Activated CD4-positive, alpha-beta T cell treated with anti-CD3 and anti-CD28 coated beads, Interleukin-2, amount 50 U/mL, for 1 hour (primary cell): ENCODE measurements around the gene CD164L2.
"Not testable (repeated sequence)": the region's sequence is repeated elsewhere in the genome, so short reads cannot be mapped to it uniquely, and the experiment has no call there.

Experiments
- DNase-seq: peaks from one replicate; pipeline ENCODE4 v3.0.0-alpha.2; 2020

The CD164L2 gene

DNA sequence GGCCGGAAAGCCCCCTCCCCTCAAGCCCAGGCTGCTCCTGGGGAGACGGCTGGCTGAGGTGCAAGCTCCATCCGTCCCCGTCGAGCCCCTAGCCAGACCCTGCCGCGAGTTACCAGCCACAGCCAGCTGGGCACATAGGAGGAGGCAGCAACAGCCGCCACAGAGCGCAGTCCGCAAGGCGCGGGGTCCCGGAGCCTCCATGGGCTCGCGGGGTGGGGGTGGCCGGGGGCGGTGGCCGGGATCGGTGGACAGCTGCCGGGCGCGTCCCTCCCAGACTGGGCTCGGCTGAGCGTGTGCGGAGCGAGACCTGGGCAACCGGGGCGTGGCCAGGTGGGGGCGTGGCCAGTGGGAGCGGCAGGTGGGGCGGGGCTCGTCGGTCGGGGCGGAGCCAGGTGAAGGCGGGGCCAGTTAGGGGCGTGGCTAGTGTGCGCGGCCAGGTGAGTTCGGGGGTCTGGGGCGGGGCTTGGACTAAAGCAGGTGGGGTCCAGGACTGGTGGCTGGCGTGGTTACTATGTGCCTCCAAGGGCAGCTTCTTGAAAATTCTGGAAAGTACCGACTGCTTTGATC lies at the start of gene CD164L2:
CD164L2 (minus strand) TSS at position 295 of the 567 bp plus-strand sequence; CDS start at position 201, 94 bp downstream.
- DNase-seq, result peak; percentile 61

DNA sequence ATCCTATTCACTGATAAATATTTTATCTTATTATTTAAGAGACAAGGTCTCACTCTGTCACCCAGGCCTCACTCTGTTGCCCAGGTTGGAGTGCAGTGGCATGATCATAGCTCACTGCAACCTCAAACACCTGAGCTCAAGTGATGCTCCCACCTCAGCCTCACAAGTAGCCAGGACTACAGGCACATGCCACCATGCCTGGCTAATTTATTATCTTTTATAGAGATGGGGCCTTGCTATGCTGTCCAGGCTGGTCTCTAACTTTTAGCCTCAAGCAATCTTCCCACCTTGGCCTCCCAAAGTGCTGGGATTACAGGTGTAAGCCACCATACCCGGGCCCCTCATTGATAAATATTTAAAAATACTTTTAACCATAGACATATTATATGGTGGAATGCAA lies 49.6 kb upstream of the CD164L2 start:
- DNase-seq, result not testable (repeated sequence)

DNA sequence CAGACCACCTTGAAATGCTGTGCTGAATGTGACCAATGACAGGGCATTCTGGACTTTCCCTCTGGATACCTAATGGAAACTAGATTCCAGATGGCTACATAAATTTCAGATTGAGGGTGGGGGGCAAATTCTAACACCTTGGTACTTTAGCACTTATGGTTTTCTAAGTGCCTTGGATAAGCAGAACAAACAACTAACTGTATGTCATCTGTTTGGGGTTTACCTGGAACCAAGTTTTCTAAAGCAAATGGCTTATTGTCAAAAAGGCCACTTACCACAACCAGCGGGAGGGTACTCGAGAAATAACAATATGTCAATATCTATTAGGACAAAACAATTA lies 48.4 kb upstream of the CD164L2 start:
- no peak for DNase-seq

DNA sequence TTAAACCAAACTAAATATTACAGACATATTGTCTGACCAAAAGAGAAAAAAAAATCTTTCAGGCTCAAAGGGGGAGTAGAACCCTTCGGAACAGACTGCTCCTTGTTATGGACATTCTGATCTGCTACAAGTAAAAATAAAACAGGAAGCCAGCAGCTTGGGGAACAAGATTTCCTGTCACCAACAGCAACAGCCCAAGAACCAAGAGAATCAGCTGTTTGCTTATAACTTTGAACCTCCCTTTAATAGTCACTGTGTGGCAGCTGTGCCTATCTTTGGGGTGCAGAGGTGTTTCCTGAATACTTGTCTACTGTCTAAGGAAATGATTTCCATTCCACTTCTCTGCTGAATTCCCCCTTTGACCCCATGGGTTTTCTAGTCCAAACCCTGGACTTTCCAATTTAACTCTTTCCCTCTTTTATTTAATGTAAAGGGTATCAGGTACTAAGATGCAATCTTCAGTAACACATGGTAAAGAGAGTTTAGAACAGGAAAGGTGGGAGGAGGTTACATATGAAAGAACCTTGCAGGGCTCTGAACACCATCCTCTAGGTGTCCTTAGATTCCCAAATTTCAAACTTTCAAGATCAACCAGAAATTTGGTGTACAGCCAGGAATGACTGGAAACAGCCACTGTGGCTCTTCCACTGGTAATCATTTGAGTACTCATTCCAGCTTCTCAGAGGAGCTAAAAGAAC lies 47.9 kb upstream of the CD164L2 start:
- peak; percentile 13 for DNase-seq

DNA sequence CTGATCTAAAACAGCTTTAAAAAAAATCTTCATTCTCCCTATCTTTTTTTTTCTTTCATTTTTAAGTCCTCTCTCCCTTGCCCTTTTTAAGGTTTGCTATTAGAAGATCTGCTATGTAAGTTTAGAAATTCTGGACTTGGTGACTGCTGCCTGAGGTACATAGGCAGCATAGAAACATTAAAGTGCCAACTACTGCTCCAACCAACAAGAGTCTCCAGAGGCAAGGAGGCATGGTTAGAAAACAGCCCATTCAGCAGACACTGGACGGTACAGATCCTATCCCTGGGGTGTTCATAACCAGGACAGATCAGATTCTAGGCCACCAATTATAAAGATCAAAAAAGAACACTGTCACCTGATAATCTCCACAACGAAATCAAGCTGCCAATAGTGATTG lies 45.9 kb upstream of the CD164L2 start:
- no peak for DNase-seq

DNA sequence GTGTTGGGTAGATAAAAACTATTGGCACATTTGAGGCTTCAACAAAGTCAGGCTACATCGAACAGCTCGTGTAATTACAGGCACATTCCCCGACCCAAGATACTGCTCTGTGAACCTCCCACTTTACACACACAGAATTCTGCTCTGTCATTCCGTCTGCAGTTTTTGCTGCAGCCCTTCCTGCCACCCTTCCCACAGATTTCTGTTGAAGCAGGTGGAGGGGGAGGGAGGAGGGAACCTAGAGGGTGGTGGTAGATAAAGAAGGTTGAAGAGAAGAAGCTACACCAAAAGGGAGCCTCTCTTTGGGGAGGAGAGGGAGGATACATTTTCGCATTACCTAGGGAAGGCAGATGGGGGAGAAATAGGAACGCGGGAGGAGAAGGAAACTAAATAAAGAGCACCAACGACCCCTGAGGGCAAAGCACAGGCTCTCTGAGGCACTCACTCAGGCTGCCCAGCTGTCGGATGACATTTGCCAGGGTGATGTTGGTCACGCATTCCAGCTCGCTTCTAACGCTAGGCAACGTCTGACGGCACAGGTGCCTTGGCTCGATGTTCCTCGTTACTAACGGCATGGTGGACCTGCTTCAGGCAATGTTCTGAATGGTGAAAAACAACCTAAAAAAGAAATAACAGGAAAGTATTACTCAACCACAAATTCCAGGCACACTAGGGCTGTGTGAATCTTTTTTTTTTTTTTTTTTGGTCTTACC lies 45.3 kb upstream of the CD164L2 start:
- DNase-seq, result peak; percentile 10

DNA sequence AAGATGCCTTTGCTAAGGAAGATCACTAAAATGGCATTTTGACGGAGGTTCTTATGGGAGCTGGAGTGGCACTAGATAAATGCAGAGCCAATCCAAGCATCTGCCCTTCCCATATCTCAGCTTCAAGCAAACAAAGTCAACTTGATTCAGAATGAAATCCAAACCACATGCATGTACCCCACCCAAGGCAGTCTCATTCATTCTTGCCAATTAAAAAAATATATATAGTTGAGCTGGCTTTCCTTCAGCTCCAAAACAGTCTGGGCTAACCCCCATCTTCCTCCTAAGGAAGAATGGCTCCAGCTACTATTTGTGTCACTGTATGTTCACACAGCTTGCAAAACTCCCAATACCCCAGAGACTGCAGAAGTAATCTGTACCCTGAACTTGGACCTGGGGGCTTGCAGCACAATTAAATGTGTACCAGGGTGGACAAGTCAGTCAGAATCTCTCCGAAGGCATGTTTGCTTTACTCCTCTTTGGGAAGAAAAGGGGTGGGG lies 44.7 kb upstream of the CD164L2 start:
- DNase-seq, result no peak

DNA sequence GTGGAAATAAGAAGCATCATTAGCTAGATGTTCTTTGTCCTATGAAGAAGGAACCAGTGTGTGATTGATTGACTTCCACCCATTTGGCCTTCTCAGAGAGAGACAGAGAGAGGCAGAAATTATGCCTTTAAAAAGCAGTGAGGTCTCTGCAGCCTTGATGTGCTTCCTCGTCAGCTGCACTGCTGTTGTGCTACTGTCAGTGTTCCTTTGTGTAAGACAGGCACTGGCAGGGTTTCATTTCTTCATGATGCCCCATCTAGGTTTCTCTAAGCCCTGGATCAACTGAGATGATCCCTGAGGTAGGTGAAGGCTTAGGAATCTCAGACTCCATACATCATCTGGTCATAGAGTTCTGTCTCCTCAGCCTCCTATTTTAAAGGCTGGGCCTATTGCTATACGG lies 44.2 kb upstream of the CD164L2 start:
- no peak for DNase-seq

DNA sequence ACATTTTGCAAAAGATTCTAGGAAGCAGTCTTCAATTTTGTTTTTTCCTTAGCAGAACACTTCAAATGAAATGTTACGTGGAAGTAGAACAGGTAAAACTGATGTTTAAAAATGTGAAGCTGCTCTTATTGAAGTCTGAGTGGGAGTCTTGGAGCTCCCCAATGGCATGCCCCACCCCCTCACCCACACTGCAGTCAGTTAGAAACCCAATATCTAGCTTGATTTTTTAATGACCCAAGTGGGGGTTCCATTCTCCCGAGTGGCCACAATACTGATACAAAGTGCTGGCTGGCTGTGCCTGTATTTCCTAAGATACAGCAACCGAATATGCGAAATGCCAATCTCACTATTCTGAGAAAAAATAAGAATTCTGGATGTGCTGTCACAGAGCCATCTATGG lies 40.6 kb upstream of the CD164L2 start:
- DNase-seq, result no peak

DNA sequence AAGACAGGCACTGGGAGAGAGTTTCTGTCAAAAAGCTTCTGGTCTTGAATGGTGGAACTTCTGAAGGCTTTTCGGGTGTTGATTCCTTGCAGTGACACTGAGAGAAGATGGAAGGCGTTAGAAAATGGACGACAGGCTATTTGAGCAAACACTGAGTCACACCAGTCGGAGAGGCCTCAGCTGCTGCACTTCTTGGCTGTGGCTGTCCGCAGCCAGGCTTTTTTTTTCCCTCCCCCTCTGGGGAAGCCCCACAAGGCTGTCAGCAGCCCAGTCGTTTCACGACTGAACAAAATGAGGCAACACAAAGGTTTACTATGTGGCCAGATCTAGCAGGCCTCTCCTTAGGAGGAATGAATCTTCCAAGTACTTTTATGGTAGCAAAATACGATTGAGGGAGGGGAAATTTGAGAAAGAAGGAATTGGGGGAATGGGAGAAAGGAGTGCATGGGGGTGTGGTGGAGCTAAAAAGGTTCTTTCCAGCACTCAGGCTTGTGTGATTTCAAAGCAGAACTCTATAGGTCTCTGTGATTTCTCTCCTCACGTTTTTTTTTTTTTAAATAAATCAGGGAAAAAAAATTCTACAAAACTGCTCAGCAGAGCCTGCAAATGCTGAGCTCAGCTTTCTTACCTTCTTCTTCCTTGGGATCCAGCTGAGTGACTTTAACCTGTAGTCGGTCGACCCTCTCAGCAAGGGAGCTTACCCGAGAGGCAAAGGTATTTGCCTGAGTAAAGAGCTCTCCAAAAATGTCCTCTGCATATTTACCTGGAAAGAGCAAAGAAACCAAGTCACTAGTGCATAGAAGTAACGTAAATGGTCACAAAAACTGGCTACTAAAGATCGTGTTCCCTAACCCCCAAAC lies 35.4 kb upstream of the CD164L2 start:
- DNase-seq, result peak; percentile 16

DNA sequence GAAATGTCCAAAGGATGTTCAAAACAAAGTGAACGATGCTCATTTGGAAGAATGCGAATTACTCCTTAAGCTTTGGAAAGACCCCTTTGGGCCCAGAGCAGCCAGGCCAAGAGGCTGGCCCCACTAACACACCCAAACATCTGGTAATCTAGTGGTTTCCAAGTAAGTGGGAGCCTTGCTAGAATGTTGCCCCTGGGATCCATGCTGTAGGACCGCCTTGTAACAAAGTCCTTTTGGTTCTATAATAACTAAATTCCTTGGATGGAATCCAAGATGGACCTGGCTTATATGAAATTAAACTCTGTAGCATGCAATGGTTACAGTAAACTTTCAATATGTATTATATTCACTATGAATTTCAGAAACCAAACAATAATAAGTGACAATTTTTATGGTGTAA lies 34.6 kb upstream of the CD164L2 start:
- DNase-seq, result no peak

DNA sequence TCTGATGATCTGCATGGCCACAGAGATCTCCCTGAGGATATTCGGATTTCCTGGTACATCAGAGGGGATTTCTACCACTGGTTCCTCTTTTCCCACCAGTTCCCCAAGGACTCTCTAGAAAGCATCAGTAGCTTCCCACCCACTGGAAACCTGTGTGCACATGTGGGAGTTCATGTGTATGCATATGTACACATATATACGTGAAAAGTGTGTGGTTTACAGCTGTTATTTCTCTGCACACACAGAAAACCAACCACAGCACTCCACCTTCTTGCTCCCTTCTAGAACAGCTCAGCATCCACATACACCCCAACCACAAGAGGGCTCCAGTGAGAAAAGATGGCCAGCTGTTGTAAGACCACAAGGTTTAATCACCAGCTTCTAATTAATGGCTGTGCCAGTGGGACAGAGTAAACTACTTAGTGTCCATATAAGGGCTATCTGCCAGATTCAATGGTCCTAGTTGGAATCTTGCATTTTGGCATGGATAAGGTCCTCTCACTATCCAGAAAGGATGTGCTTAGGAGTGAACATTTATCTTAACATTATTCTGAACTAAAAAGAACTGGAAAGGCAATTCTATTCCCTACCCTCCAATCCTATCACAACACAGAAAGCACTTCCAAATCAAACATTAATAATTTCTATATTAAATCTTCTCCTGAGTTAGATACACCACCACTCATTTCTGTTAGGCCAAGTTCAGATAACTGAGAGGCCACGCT lies 33.4 kb upstream of the CD164L2 start:
- DNase-seq, result peak; percentile 41

DNA sequence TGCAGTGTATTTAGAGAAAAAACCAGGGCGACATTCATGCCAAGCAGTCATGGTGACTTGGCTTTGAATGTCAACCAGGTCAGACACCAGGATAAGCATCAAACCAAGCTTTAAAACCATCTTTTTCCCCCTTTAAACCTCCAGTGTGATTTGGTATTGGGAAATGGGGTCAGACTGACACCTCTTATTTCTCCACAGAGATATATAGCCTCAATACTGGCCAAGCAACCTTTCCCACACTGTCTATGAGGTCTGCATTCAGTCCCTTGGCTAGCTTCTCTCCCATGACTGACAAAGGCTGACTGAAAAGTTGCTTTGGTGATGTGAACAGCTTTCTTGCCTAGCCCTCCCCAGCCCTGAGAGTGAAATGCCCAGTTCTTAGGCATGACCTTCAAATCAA lies 31.0 kb upstream of the CD164L2 start:
- no peak for DNase-seq

DNA sequence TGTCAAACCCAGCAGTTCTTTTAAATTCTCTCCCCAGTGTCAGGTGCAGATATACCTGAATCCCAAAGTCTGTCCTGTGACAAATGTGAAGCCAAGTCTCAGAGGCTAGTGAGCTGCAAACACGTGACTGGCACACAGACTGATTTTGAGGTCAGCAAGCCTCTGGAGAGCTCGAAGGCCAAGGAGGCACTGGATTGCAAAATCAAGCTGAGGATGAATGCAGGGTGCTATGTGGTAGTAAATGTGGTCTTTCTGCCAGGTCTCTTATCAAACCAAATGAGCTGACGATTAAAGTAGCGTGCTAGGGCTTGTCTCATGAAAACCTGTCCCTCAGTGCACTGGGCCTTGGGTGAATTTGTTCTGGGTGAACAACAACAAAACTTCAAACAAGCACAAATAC lies 29.9 kb upstream of the CD164L2 start:
- no peak for DNase-seq

DNA sequence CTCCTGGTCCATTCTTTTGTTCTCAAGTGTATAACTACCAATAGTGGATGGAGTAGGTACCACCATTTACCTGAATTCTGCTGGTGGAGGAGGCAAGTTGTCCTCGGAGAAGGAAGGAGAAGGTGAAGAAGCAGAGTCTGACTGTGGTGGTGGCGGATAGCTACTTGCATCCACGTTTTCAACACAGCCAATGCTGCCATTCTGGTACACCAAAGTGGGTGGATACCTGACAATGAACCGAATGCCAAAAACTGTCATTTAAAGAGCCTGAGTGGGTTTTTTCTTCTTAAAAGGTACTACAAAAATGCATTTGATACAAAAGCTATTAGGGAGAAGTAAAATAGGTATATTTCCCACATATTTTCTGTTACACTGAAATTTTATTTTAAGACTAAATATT lies 29.4 kb upstream of the CD164L2 start:
- no peak for DNase-seq

DNA sequence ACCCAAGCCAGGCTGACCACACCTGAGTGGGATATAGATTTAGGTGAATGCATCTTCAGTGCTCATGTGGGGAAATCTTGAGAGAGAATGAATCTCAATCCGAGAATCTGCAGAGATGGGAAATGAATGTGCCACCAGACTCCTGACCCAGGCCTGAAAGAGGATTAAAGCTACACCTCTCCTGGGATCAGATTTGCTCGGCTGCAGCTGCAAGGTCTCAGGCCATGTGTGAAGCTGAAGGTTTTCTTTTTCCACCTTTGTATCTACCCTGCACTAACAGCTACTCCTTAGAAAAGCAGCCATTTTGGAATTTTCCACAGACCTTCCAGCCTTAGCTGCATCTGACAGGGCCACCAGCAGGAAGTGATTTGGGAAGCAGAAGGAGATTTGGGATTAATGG lies 27.6 kb upstream of the CD164L2 start:
- DNase-seq, result no peak

DNA sequence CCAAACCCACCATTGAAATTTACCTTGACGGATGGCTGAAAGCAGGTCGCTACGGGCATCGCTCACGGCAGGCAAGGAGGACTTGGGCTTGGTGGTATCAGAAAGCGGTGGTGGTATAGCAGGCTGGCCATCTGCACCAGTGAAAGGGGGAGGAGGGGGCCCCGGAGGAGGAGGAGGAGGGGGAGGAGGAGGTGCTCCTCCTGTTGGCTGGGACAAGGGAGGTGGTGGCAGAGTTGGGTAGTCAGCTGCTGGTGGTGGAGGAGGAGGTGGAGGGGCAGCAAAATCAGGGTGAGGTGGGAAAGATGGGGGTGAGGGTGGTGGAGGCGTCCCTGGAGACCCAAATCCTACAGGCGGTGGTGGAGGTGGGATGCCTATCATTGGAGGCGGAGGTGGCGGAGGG lies 26.5 kb upstream of the CD164L2 start:
- DNase-seq, result no peak

DNA sequence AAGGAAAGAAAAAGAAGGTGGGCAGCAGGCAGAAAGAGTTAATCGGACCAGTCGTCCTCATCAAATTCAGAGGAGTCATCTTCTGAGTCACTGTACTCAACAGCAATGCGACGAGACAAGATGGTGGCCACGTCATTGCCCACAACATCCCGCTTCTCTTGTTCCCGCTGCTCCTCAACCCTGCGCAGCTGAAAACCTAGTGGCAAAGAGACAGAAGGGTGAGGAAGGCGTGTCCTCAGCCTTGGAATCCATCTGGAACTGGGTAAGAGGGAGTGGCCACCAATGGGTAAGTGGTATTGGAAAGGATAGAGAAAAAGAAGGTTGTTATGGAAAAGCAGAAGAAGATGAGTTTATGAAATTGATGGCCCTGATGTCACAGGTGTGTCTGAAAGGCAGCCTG lies 25.0 kb upstream of the CD164L2 start:
- no peak for DNase-seq

DNA sequence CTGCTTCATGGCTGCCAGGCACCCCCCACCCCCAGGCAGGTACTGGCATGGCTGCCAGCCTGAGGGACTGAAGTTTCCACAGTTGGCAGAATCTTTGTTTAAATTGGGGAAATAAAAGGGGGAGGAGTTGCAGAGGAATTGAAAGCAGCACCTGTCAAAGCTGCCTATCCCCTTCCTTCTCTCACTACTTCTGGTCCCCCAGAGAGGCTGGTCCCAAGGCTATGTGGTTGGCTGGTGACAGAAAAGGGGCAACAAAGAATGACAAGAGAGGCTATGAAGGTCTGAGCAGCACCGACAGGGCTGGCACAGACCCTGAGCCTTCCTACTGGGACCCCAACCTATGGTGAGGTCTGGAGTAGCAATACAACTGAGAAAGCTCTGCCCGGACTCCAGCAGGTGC lies 23.7 kb upstream of the CD164L2 start:
- DNase-seq, result not testable (repeated sequence)

DNA sequence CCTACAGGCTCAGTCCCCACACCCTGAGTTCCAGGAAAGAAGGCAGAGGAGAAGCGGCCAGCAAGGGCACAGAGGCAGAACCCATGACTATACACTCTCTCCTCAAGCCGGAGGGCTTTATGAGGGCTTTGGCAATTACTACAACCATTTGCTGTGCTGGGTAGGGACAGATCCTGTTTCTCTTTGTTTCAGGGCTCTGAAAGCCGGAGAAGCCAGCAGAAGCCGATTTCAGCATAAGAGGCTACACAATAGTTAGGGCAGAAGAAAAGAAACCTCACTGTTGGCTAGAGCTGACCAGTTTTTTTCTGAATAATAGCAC lies 23.2 kb upstream of the CD164L2 start:
- DNase-seq, result no peak

DNA sequence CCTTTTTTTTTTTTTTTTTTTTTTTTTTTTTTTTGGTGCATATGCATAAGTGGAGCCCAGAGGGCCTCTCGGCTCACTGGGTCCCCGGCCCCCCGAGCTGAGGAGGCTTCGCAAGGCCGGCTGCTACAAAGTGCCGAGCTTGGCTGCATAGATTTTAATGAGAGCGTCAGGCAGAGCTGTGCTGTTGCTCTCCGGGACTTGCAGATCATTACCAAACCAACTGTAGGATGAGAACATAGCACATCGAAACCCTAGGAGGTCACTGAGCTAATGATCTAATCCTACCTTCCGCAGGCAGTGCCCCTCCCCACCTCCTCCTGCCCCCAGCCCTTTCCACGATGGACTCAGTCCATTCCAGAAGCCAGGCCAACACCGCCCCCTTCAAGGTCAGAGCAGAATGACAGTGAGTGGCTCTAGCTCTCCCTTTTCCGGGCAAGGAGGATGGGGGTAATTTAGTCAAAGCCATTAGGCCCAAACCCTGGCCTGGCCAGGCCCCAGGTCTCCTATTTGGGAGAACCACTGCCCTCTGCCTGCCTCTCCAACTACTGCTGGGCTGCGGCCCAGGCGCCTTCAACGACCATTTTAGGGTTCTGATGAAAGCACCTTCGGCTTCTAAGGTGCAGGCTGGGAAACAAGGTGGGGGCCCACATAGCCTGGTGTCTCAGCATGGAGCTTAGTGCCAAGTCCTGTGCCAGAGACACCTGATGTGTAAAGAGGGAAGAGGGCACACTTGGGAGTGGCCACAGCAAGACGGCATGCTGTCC lies 22.6 kb upstream of the CD164L2 start:
- not testable (repeated sequence) for DNase-seq

DNA sequence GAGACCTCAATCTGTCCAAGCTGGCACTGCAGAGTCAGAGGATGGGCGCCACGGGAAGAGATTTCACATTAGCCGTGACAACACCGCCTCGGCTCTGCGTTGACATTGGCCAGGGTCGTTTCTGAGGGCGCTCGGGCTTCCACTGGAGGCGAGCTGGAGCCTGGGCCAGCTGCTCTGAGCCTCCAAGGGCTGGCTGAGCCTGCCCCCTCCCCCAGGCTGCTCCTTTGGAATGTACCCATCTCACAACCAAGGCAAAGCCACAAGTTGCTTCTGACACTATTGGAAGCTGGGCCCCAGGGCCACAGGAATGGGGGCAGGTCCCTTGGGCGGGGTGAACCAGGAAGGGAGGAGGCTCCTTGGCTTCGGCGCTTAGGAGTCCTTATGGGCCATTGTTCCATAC lies 21.9 kb upstream of the CD164L2 start:
- DNase-seq, result no peak
